CD4-positive, alpha-beta memory T cell (primary cell): ENCODE measurements around the gene C1orf21. TPM values are rescaled to one million over a fixed set of nuclear protein-coding genes. Genes with fewer than 3 reads are reported as not detected.
A peak's percentile ranks its signal among the peaks of the same experiment; 100 is the strongest.

Experiments
- CTCF ChIA-PET: fragments of 350-600 bp; sonication (Branson Sonifier 250); formaldehyde crosslinking; loops from one replicate; lab custom pipeline; 2021; ENCODE audit warnings: inconsistent platforms; ENCODE audit not compliant: partially characterized antibody; lab: Charles Lee
- POLR2A ChIA-PET: fragments of 350-600 bp; sonication (Branson Sonifier 250); formaldehyde crosslinking; loops from one replicate; lab custom pipeline; 2021; ENCODE audit not compliant: partially characterized antibody; lab: Charles Lee
- DNase-seq, 5 donors: peaks; one replicate each; pipeline versions ENCODE4 v3.0.0 to v3.0.0-alpha.2; 2020 to 2022; ENCODE audit warnings: mixed read lengths in 1 of 5
- H3K27ac ChIP-seq: one replicate; pipeline ENCODE4 v1.7.0; 2013; ENCODE audit warnings: low read depth, low read length
- H3K27me3 ChIP-seq: 2 replicates; pipeline ENCODE4 v1.7.0; 2013; ENCODE audit warnings: mild to moderate bottlenecking, low read length, moderate library complexity; ENCODE audit not compliant: insufficient read depth
- H3K36me3 ChIP-seq: 2 replicates; pipeline ENCODE4 v1.7.0; 2013; ENCODE audit warnings: mild to moderate bottlenecking, low read length, moderate library complexity; ENCODE audit not compliant: insufficient read depth
- H3K4me1 ChIP-seq: 2 replicates; pipeline ENCODE4 v1.7.0; 2013; ENCODE audit warnings: mild to moderate bottlenecking, low read length, moderate library complexity; ENCODE audit not compliant: insufficient read depth
- H3K4me3 ChIP-seq, 2 donors: one replicate each; pipeline ENCODE4 v1.7.0; 2013; ENCODE audit warnings: low read length in 2 of 2, mild to moderate bottlenecking in 1 of 2
- H3K9me3 ChIP-seq, 2 donors: one replicate each; pipeline ENCODE4 v1.7.0; 2013; ENCODE audit warnings: low read length in 2 of 2, control low read depth in 1 of 2; ENCODE audit not compliant: control insufficient read depth in 1 of 2
- H3K27ac Mint-ChIP-seq, 7 donors: one replicate each; pipeline ENCODE4 v1.8.0; 2020 to 2021; ENCODE audit warnings: mixed read lengths in 7 of 7, mild to moderate bottlenecking in 6 of 7, inconsistent platforms in 3 of 7, moderate library complexity in 3 of 7
- H3K27me3 Mint-ChIP-seq, 2 donors: one replicate each; pipeline ENCODE4 v1.8.0; 2020 to 2021; ENCODE audit warnings: mixed read lengths in 2 of 2
- H3K36me3 Mint-ChIP-seq, 2 donors: one replicate each; pipeline ENCODE4 v1.8.0; 2020 to 2021; ENCODE audit warnings: mixed read lengths in 2 of 2, inconsistent platforms in 1 of 2, mild to moderate bottlenecking in 1 of 2
- H3K4me1 Mint-ChIP-seq, 4 donors: one replicate each; pipeline ENCODE4 v1.8.0; 2020 to 2021; ENCODE audit warnings: mixed read lengths in 4 of 4, mild to moderate bottlenecking in 1 of 4
- H3K4me3 Mint-ChIP-seq, 8 donors: one replicate each; pipeline ENCODE4 v1.8.0; 2020 to 2021; ENCODE audit warnings: mixed read lengths in 8 of 8, mild to moderate bottlenecking in 7 of 8, moderate library complexity in 6 of 8, inconsistent platforms in 3 of 8
- H3K9me3 Mint-ChIP-seq, 8 donors: one replicate each; pipeline ENCODE4 v1.8.0; 2020 to 2021; ENCODE audit warnings: mixed read lengths in 8 of 8, mild to moderate bottlenecking in 5 of 8, inconsistent platforms in 3 of 8, moderate library complexity in 1 of 8
- intact Hi-C: fragments of 100-400 bp; cut with micrococcal nuclease; formaldehyde crosslinking; loops from one replicate; pipeline ENCODE4 v1.15.1; 2023
- polyA plus RNA-seq, 2 donors: library from polyadenylated mRNA; unstranded; fragments of 300-500 nt; fragmentation: Illumina TruSeq; gene quantifications; one replicate each; pipeline ENCODE4 v1.2.3, GENCODE V29; 2021
- total RNA-seq, 2 experiments: library from RNA; stranded (reverse); gene quantifications; one replicate each; pipeline ENCODE4 v1.2.3, GENCODE V29; 2021

C1orf21 gene
- total and polyA plus RNA-seq, 4 experiments from 2014 or later: 0.20 to 0.80 (median 0.55) TPM

DNA sequence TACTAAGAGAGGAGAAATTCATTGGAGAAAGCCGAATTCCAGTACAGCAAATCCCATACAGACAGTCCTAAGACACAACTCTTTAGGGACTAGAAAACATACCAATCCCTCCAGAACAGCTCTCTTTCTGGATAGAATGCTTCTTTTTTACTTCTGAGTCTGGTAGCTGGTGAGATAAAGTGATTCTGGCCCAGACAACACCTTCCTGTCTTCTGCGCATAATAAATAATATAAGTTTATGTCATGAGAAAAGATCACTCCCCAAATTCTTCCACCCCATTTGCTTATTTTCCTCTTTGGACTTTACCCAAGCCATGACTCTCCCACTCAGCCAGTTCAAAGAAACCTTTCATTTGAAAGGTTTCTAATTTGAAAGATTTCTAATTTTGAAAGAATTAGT, 269.4 kb downstream of the C1orf21 start:
- DNase-seq: no peak
- H3K4me1 Mint-ChIP-seq: no peaks in the 10 kb centered on the region
- peaks cover 7 to 11% of the 10 kb centered on the region in 2 donors for H3K27me3 Mint-ChIP-seq
- Histone ChIP-seq H3K4me1 (no peaks in the 10 kb centered on the region), H3K36me3 (no peaks in the 10 kb centered on the region), H3K27me3 (no peaks in the 10 kb centered on the region), H3K27ac (no peak overlapping the region), H3K4me3 (no peak overlapping the region), H3K9me3 (no peaks in the 10 kb centered on the region)
- H3K27ac Mint-ChIP-seq: no peak overlapping the region
- CTCF ChIA-PET: interaction anchor here (1.0 kb wide), 1 partner anchor 7 kb away, joined by 3 read pairs; no protein-coding TSS in a partner anchor
- H3K4me3 Mint-ChIP-seq: no peak overlapping the region
- POLR2A ChIA-PET: no interaction called here
- H3K9me3 Mint-ChIP-seq: peaks cover 0 to 8% (median 4%) of the 10 kb centered on the region in 8 donors
- intact Hi-C loops: no loop called here
- H3K36me3 Mint-ChIP-seq: no peaks in the 10 kb centered on the region

DNA sequence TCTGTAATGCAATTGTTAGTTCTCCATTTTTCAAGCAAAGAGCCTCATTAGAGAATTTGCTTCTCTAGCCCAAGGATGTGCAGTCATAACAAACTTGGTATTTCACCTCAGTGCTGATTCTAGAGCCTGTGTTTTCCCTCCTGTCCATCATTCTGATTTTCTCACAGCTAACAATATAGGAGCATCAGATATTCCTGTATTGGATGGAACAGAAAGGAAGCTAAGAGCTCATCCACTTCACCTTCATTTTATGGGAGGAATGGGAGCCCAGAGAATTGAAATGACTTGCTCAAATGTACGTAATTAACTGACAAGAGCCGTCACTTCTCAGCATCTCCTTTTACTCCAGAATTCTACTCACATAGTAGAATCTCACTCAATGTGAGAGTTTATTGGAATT, 271.2 kb downstream of the C1orf21 start:
- Mint-ChIP-seq H3K4me1 (peaks cover 0 to 11% (median 3%) of the 10 kb centered on the region in 4 donors), H3K4me3 (no peak overlapping the region), H3K27me3 (peaks cover 0 to 2% of the 10 kb centered on the region in 2 donors), H3K36me3 (no peaks in the 10 kb centered on the region), H3K27ac (no peak overlapping the region), H3K9me3 (peaks cover 0 to 1% (median 0%) of the 10 kb centered on the region in 8 donors)
- ChIA-PET CTCF (no interaction called here), POLR2A (no interaction called here)
- Histone ChIP-seq H3K4me1 (no peaks in the 10 kb centered on the region), H3K4me3 (no peak overlapping the region), H3K9me3 (no peaks in the 10 kb centered on the region), H3K27ac (no peak overlapping the region), H3K36me3 (no peaks in the 10 kb centered on the region), H3K27me3 (no peaks in the 10 kb centered on the region)
- intact Hi-C loops: no loop called here
- no peak for DNase-seq

DNA sequence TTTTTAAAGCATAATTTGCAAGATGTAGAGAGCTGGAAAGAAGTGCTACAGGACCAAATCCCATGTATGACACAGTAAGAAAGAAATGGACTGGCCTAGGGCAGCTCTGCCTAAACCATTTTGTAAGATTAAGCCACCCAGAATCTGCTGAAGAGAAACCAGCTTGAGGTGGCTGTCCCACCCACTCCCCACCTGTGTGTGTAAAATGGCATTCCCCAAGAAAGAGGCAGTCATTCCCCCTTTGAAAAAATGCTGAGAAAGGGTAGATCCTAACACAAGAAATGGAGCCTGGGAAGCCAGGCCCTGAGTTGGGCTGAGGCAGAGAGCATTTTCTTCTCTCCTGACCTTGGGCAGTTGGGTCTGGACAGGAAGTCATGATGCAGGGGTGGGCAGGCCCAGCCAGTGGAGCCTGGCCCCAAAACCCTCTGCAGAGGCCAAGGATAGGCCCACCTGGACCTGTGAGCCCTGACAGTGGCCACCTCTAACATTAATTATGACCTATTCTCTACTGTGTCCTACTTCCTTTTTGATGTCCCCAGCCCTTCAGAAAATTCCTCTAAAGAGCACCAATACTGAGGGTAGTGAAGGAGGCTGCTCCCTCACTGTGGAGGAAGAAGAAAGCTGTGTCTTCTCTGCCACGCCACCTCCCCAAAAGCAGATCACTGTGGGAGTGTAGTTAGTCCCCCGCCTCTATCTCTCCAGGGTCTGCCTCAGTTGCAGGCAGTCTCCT, 273.8 kb downstream of the C1orf21 start:
- H3K27ac ChIP-seq: no peak overlapping the region
- Mint-ChIP-seq H3K36me3 (no peaks in the 10 kb centered on the region), H3K27ac (no peak overlapping the region), H3K4me3 (no peak overlapping the region), H3K4me1 (peaks cover 5 to 11% (median 6%) of the 10 kb centered on the region in 4 donors), H3K27me3 (peaks cover 0 to 9% of the 10 kb centered on the region in 2 donors), H3K9me3 (peaks cover 0 to 1% (median 0%) of the 10 kb centered on the region in 8 donors)
- intact Hi-C loops: no loop called here
- DNase-seq: no peak
- no peaks in the 10 kb centered on the region for H3K9me3 ChIP-seq
- H3K36me3 ChIP-seq: no peaks in the 10 kb centered on the region
- no peak overlapping the region for H3K4me3 ChIP-seq
- POLR2A ChIA-PET: no interaction called here
- CTCF ChIA-PET: no interaction called here
- H3K27me3 ChIP-seq: peaks cover 5% of the 10 kb centered on the region
- H3K4me1 ChIP-seq: peaks cover 7% of the 10 kb centered on the region

DNA sequence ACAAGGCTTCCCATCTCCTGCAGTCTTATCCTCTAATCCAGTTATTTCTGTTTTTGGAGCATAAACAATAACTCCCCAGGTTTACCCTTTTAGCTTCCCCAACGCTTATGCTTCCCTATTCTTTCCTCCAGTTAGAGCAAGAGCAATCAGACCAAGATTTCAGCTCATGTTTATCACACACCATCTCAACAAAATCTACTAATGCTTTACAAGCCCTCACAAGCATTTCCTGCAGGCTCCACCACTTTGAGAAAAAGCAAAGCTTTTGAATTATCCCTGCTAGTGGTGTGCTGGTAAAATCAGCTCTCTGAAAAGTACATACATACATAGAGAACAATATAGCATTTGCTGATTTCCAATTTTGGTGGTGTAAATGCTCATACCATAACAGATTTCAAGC, 275.0 kb downstream of the C1orf21 start:
- POLR2A ChIA-PET: no interaction called here
- H3K36me3 ChIP-seq: no peaks in the 10 kb centered on the region

DNA sequence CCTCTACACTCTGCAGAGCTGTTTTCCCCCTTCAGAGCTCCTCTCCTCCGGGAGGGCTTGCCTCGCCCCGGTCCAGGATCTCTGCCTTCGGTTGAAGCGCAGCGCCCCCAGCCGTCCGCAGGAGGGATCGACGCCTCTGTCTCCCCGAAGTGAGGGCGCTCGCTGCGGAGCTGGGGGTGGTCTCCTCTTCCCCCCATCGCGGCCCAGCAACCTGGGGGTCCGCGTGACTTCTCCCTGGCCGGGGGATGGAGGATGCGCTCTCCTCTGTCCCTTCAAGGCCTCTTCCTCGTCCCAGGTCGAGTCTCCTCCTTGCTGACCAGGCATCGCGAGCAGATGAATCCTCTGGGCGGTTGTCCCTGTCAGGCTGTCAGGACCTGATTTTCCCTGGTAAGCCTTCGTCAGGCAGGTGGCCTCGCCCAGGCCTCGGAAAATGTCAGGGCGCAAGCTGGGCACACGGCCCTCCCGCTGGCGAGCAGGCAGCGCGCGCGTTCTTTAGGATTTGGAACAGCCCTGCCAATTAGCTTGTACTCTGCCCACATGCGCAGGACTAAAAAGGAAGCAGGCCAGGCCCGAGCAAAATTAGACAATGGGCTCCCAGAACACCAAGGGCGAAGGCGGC, 277.3 kb downstream of the C1orf21 start:
- Histone ChIP-seq H3K27me3 (peaks cover 5% of the 10 kb centered on the region), H3K4me1 (peaks cover 7% of the 10 kb centered on the region), H3K36me3 (no peaks in the 10 kb centered on the region), H3K9me3 (no peaks in the 10 kb centered on the region), H3K4me3 (no peak overlapping the region), H3K27ac (no peak overlapping the region)
- peak in 2 of 5 donors; percentile 7 to 10 for DNase-seq
- H3K4me1 Mint-ChIP-seq: peaks cover 5 to 11% (median 6%) of the 10 kb centered on the region in 4 donors
- ChIA-PET CTCF (interaction anchor here (0.8 to 1.5 kb wide), 3 partner anchors 8 to 588 kb away, joined by 3 to 6 read pairs (median 4); no protein-coding TSS in a partner anchor), POLR2A (no interaction called here)
- H3K27ac Mint-ChIP-seq: peak overlapping the region in 2 of 7 donors; percentile 8 to 43
- intact Hi-C loops: no loop called here
- peaks cover 2 to 9% of the 10 kb centered on the region in 2 donors for H3K27me3 Mint-ChIP-seq
- H3K36me3 Mint-ChIP-seq: no peaks in the 10 kb centered on the region
- H3K9me3 Mint-ChIP-seq: peaks cover 0 to 1% (median 0%) of the 10 kb centered on the region in 8 donors
- peak overlapping the region in 5 of 8 donors; percentile 3 to 65 (median 50) for H3K4me3 Mint-ChIP-seq

More for the DNA sequence above, 275.0 kb downstream of the C1orf21 start:
- CTCF ChIA-PET: no interaction called here
- DNase-seq: no peak
- Histone ChIP-seq H3K9me3 (no peaks in the 10 kb centered on the region), H3K4me1 (peaks cover 7% of the 10 kb centered on the region), H3K27me3 (peaks cover 5% of the 10 kb centered on the region), H3K27ac (no peak overlapping the region), H3K4me3 (no peak overlapping the region)
- Mint-ChIP-seq H3K4me3 (no peak overlapping the region), H3K9me3 (peaks cover 0 to 1% (median 0%) of the 10 kb centered on the region in 8 donors), H3K27ac (no peak overlapping the region), H3K36me3 (no peaks in the 10 kb centered on the region), H3K27me3 (peaks cover under 1 to 9% of the 10 kb centered on the region in 2 donors), H3K4me1 (peaks cover 5 to 11% (median 6%) of the 10 kb centered on the region in 4 donors)
- intact Hi-C loops: no loop called here

DNA sequence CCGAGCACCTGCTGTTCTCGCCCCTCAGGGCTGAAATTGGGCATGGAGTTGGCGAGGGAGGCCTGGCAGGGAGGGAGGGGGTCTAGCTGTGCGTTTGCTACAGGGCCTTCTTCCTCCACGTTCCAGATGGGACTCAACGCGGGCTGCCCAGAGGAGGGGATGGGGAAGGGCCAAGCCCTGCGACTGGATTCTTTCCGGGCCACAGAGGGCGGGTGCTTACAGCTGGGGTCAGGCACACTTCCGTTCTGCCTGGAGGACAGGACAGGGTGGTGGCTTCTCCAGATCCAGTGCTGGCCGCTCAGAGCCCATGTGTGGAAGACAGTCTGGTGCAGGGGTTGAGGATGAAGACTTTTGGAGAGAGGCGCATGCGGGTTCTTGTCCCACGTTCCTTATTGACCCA, 277.8 kb downstream of the C1orf21 start:
- H3K36me3 Mint-ChIP-seq: no peaks in the 10 kb centered on the region
- H3K9me3 Mint-ChIP-seq: peaks cover 0 to 1% (median 0%) of the 10 kb centered on the region in 8 donors
- Histone ChIP-seq H3K9me3 (no peaks in the 10 kb centered on the region), H3K27me3 (peaks cover 5% of the 10 kb centered on the region), H3K27ac (no peak overlapping the region), H3K4me1 (peaks cover 7% of the 10 kb centered on the region), H3K36me3 (no peaks in the 10 kb centered on the region), H3K4me3 (no peak overlapping the region)
- H3K27ac Mint-ChIP-seq: no peak overlapping the region
- peaks cover 5 to 11% (median 6%) of the 10 kb centered on the region in 4 donors for H3K4me1 Mint-ChIP-seq
- POLR2A ChIA-PET: no interaction called here
- no peak for DNase-seq
- H3K4me3 Mint-ChIP-seq: no peak overlapping the region
- H3K27me3 Mint-ChIP-seq: peaks cover 5 to 9% of the 10 kb centered on the region in 2 donors
- intact Hi-C loops: no loop called here
- CTCF ChIA-PET: interaction anchor here (1.2 to 1.5 kb wide), 2 partner anchors 9 to 589 kb away, joined by 4 to 6 read pairs; no protein-coding TSS in a partner anchor

DNA sequence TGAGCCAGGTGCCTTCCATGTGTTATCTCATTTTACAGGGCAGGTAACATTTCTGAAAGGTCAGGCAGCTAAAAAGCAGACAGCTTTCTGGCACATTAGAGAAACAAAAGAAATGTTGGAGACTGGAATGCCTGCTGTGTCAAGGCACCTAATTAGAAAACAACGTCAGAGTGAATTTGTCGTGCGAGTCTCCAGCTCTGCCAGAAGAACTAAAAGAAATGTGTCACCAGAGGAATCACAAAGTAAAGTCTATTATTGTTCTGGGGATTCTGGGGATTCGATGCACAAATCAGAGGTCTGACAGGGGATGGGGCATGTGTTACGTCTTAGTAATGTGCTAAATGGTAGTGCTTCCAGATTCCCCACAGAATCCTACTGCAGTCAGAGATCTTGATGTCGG, 278.5 kb downstream of the C1orf21 start:
- no peak overlapping the region for H3K27ac Mint-ChIP-seq
- Histone ChIP-seq H3K4me3 (no peak overlapping the region), H3K36me3 (no peaks in the 10 kb centered on the region), H3K27me3 (peaks cover 5% of the 10 kb centered on the region), H3K27ac (no peak overlapping the region), H3K9me3 (no peaks in the 10 kb centered on the region), H3K4me1 (peaks cover 7% of the 10 kb centered on the region)
- H3K4me3 Mint-ChIP-seq: no peak overlapping the region
- no peak for DNase-seq
- H3K4me1 Mint-ChIP-seq: peaks cover 5 to 11% (median 6%) of the 10 kb centered on the region in 4 donors
- peaks cover 0 to 1% (median 0%) of the 10 kb centered on the region in 8 donors for H3K9me3 Mint-ChIP-seq
- peaks cover 5 to 9% of the 10 kb centered on the region in 2 donors for H3K27me3 Mint-ChIP-seq
- intact Hi-C loops: no loop called here
- ChIA-PET POLR2A (no interaction called here), CTCF (no interaction called here)
- no peaks in the 10 kb centered on the region for H3K36me3 Mint-ChIP-seq
